RWPE2 (cell line): ENCODE results near the gene CACNA1H.

Experiments used
- ATAC-seq: fragments of 200-7000 bp; cut with Tn5 transposase; 3 replicates; pipeline ENCODE4 v1.9.1; 2021; ENCODE audit warnings: low read depth
- DNase-seq: peaks from one replicate; pipeline ENCODE4 v3.0.0-alpha.2; 2020; ENCODE audit warnings: low spot score
- H3K27ac ChIP-seq: fragments of 450-650 bp; 2 replicates; pipeline ENCODE4 v1.5.1; 2017; ENCODE audit warnings: mild to moderate bottlenecking; ENCODE audit not compliant: poor library complexity, severe bottlenecking
- H3K27me3 ChIP-seq: fragments of 250-450 bp; sonication (Bioruptor Pico); 2 replicates; pipeline ENCODE4 v1.5.1; 2021; ENCODE audit warnings: mild to moderate bottlenecking, moderate library complexity; ENCODE audit not compliant: insufficient read depth, poor library complexity, severe bottlenecking
- H3K36me3 ChIP-seq: fragments of 250-450 bp; sonication (Bioruptor Pico); 2 replicates; pipeline ENCODE4 v1.5.1; 2020; ENCODE audit warnings: low read depth, mild to moderate bottlenecking, moderate library complexity
- H3K4me1 ChIP-seq: fragments of 250-450 bp; sonication (Bioruptor Pico); 2 replicates; pipeline ENCODE4 v1.5.1; 2021; ENCODE audit warnings: mild to moderate bottlenecking, moderate library complexity; ENCODE audit not compliant: insufficient read depth, poor library complexity, severe bottlenecking
- H3K4me3 ChIP-seq: fragments of 250-450 bp; sonication (Bioruptor Pico); 2 replicates; pipeline ENCODE4 v1.5.1; 2021; ENCODE audit warnings: mild to moderate bottlenecking, moderate library complexity; ENCODE audit not compliant: severe bottlenecking
- H3K9me3 ChIP-seq: fragments of 250-450 bp; sonication (Bioruptor Pico); 2 replicates; pipeline ENCODE4 v1.5.1; 2021; ENCODE audit warnings: mild to moderate bottlenecking, moderate library complexity; ENCODE audit not compliant: severe bottlenecking
- TF ChIP-seq, protein P1 (sequence below): fragments of 450-650 bp; IDR thresholded peaks from one replicate; pipeline ENCODE4 v1.5.1; 2017; ENCODE audit warnings: mild to moderate bottlenecking, moderate library complexity; ENCODE audit not compliant: poor library complexity, severe bottlenecking

Gene CACNA1H

DNA sequence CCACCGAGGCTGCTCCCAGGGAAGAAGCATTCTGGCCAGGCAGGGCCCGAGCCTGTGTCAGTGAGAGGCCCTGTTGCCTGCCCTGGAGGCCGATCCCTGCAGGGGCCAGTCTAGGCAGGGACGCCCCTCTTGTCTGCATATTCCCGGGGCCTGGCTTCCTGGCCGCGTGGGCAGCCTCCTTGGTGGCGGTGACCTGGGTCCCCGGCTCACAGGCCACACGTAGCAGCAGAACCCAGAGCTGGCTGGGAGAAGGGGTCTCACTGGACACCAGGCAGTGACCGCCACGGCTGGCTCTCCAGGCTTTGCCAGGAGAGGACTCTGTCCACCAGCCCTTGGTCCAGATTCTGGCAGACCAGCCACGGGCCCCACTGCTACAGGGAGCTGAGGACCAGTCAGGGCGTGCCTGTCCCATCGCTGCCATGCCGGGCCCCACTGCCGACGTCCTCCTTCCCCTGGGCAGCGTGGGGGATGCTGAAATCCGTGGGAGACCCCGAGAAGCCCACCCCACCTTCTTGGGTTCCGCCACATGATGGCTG is 3.7 kb upstream of the CACNA1H start:
- Histone ChIP-seq H3K4me3 (no peak overlapping the region), H3K4me1 (no peaks in the 10 kb centered on the region), H3K9me3 (no peaks in the 10 kb centered on the region), H3K27me3 (peaks cover 21% of the 10 kb centered on the region), H3K36me3 (no peaks in the 10 kb centered on the region), H3K27ac (no peak overlapping the region)
- ATAC-seq (no peak), DNase-seq (no peak)
- TF ChIP-seq, protein P1, sequence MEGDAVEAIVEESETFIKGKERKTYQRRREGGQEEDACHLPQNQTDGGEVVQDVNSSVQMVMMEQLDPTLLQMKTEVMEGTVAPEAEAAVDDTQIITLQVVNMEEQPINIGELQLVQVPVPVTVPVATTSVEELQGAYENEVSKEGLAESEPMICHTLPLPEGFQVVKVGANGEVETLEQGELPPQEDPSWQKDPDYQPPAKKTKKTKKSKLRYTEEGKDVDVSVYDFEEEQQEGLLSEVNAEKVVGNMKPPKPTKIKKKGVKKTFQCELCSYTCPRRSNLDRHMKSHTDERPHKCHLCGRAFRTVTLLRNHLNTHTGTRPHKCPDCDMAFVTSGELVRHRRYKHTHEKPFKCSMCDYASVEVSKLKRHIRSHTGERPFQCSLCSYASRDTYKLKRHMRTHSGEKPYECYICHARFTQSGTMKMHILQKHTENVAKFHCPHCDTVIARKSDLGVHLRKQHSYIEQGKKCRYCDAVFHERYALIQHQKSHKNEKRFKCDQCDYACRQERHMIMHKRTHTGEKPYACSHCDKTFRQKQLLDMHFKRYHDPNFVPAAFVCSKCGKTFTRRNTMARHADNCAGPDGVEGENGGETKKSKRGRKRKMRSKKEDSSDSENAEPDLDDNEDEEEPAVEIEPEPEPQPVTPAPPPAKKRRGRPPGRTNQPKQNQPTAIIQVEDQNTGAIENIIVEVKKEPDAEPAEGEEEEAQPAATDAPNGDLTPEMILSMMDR = no peak

DNA sequence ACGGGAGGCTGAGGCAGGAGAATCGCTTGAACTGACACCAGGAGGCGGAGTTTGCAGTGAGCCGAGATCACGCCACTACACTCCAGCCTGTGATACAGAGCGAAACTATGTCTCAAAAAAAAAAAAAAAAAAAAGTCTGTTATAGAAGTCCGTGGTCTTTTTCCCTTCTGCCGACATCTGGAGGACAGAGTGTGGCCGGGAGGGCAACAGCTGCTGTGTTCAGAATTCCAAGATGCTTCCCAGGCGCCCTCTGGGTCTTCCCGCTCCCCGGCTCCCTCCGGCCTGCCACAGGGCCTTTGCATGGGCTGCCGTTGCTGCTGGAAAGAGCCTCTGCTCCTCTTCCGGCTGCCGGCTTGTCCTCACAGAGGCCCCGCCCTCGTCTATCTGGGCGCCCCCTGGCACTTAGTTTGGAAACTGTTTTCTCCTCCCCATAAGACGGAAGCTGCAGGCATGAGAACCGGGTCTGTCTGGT is 2.4 kb upstream of the CACNA1H start:
- H3K4me1 ChIP-seq = no peaks in the 10 kb centered on the region
- no peak overlapping the region for H3K4me3 ChIP-seq
- H3K27ac ChIP-seq = no peak overlapping the region
- H3K36me3 ChIP-seq = no peaks in the 10 kb centered on the region
- DNase-seq (no peak), ATAC-seq (no peak)
- H3K9me3 ChIP-seq = no peaks in the 10 kb centered on the region
- peaks cover 35% of the 10 kb centered on the region for H3K27me3 ChIP-seq
- TF ChIP-seq, protein P1 = no peak

DNA sequence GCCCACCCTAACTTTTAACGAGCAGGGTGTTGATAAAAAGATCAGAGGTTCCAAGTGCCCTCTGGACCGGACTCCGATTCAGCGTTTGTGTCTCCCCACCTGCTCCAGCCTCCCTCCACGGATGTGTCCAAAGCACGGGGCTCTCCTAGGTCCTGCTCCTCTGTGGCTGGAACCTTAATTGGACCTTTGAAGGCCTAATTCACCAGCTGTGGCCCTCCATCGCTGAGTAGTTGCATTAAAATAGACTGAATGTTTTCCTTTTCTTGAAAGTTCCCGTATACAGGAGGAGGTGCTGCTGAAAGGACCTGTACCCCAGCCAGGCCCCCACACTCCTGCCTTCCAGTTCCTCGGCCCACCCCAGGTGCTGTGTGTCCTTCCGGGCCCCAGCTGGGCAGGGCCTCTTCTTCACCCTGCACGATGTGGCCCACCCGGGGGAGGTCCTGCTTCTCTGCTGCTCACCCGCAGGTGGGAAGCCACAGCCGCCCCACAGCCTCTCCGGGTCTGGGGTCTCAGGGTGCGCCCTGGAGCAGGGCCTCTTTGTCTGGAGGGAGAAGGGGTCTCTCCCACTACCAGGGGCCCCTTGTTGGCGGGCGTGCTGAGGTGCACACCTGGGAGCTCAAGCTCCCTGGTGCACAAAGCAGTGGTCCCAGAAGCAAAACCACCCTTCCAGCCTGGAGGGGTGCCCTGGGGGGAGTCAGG is 1.3 kb upstream of the CACNA1H start:
- no peak for ATAC-seq
- no peak overlapping the region for H3K27ac ChIP-seq
- TF ChIP-seq, protein P1 = no peak

DNA sequence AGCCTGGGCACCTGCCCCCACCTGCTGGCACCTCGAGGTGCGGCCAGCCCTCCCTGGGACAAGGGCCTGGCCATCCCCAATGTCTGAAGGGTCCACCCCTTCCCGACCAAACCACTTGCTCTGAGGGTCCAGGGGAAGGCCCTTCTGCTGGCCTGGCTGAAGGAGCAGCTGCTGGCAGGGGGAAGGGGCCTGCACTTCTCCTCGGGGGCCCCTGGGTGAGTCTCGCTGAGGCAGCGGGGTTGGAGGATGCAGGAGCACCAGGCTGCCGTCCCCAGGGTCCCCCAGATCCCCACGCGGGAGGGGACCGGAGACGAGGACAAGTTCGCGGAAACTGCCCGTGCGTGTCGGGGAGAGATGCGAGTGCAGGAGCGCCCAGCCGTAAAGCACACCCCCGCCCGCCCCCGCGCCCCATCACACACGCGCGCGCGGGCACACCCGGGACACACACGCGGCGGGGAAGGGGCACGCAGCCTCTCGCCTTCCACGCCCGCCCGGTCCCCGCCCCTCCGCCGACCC is 725 bp upstream of the CACNA1H start:
- ATAC-seq = no peak
- Histone ChIP-seq H3K4me3 (no peak overlapping the region), H3K27me3 (peaks cover 47% of the 10 kb centered on the region), H3K9me3 (no peaks in the 10 kb centered on the region), H3K36me3 (no peaks in the 10 kb centered on the region), H3K4me1 (no peaks in the 10 kb centered on the region), H3K27ac (no peak overlapping the region)
- no peak for DNase-seq
- TF ChIP-seq, protein P1 = no peak

More for the DNA sequence above, 1.3 kb upstream of the CACNA1H start:
- H3K27me3 ChIP-seq = peaks cover 44% of the 10 kb centered on the region
- H3K9me3 ChIP-seq = no peaks in the 10 kb centered on the region
- no peaks in the 10 kb centered on the region for H3K4me1 ChIP-seq
- no peak overlapping the region for H3K4me3 ChIP-seq
- DNase-seq = no peak
- no peaks in the 10 kb centered on the region for H3K36me3 ChIP-seq
